Right atrium auricular region (tissue), 2 donors: ENCODE results near the gene PPP1CA. TPM values are rescaled to one million over a fixed set of nuclear protein-coding genes. Genes with fewer than 3 reads are reported as not detected.
A peak's percentile ranks its signal among the peaks of the same experiment; 100 is the strongest.

Experiments used
- DNase-seq: peaks from one replicate; pipeline ENCODE4 v3.0.0-alpha.2; 2019; ENCODE audit warnings: low spot score
- H3K27ac ChIP-seq, 2 donors: fragments of 200-600 bp; sonication (generic); 1 replicate in 1 of 2; 2 replicates in 1 of 2; pipeline ENCODE4 v1.5.1; 2016 to 2019
- H3K27me3 ChIP-seq, 2 donors: fragments of 200-600 bp; sonication (generic); one replicate each; pipeline versions ENCODE4 v1.5.1 to v1.6.0; 2017 to 2019
- H3K36me3 ChIP-seq: fragments of 200-600 bp; sonication (generic); one replicate; pipeline ENCODE4 v1.5.1; 2016
- H3K4me1 ChIP-seq, 2 donors: fragments of 200-600 bp; sonication (generic); one replicate each; pipeline versions ENCODE4 v1.5.1 to v1.6.0; 2017 to 2019
- H3K4me3 ChIP-seq, 2 donors: fragments of 200-600 bp; sonication (generic); 1 replicate in 1 of 2; 2 replicates in 1 of 2; pipeline ENCODE4 v1.5.1; 2017 to 2019; ENCODE audit warnings: mild to moderate bottlenecking in 1 of 2, moderate library complexity in 1 of 2
- H3K9me3 ChIP-seq, 2 donors: fragments of 200-600 bp; sonication (generic); one replicate each; pipeline ENCODE4 v1.5.1; 2019
- CTCF ChIP-seq, 2 donors: fragments of 200-600 bp; sonication (generic); IDR thresholded peaks; one replicate each; pipeline ENCODE4 v1.5.1; 2019; ENCODE audit warnings: antibody characterized with exemption in 2 of 2
- total RNA-seq, 2 donors: library from RNA; depleted of rRNA; stranded (reverse); fragments of >200 nt; gene quantifications; one replicate each; pipeline ENCODE4 v1.1.0, GENCODE V29; 2016

The PPP1CA gene
- total RNA-seq, 2 donors from 2014 or later = 97.8 to 112 TPM

- peaks cover 0 to 26% of the 10 kb centered on the region in 2 donors for H3K4me1 ChIP-seq
- TF ChIP-seq CTCF (IDR thresholded peaks at IDR 0.05) = no peak
These were observed 9.4 kb downstream of the PPP1CA start for GRCh38 chr11:67392183-67392715.

GRCh38 chr11:67391304-67392182 is 10.1 kb downstream of the PPP1CA start, which contains the start of gene RAD9A:
TSS of gene RAD9A (plus strand) at chr11:67391986. CDS start at chr11:67392045, 59 bp downstream.
- no peak for TF ChIP-seq CTCF (IDR thresholded peaks at IDR 0.05)

More at GRCh38 chr11:67392183-67392715, 9.4 kb downstream of the PPP1CA start:
- Histone ChIP-seq H3K27me3 (no peaks in the 10 kb centered on the region), H3K36me3 (peaks cover 12% of the 10 kb centered on the region), H3K4me3 (peak overlapping the region; percentile 66 to 95), H3K27ac (peak overlapping the region; percentile 79 to 83), H3K9me3 (no peaks in the 10 kb centered on the region)
- no peak for DNase-seq

GRCh38 chr11:67390947-67391303 is 10.7 kb downstream of the PPP1CA start:
- H3K36me3 ChIP-seq = peaks cover 5% of the 10 kb centered on the region

More at GRCh38 chr11:67391304-67392182, 10.1 kb downstream of the PPP1CA start, which contains the start of gene RAD9A:
- peak within 1 kb of the TSS; percentile 79 to 83 for H3K27ac ChIP-seq
- peaks cover 0 to 26% of the 10 kb centered on the region in 2 donors for H3K4me1 ChIP-seq
- H3K27me3 ChIP-seq = no peaks in the 10 kb centered on the region
- peak within 1 kb of the TSS; percentile 66 to 95 for H3K4me3 ChIP-seq
- no peaks in the 10 kb centered on the region for H3K9me3 ChIP-seq
- peak; percentile 96 for DNase-seq
- peaks cover 5% of the 10 kb centered on the region for H3K36me3 ChIP-seq

GRCh38 chr11:67389477-67389876 is 12.2 kb downstream of the PPP1CA start:
- DNase-seq = no peak
- Histone ChIP-seq H3K9me3 (no peaks in the 10 kb centered on the region), H3K27ac (no peak overlapping the region), H3K27me3 (no peaks in the 10 kb centered on the region), H3K4me3 (no peak overlapping the region), H3K4me1 (peaks cover 0 to 26% of the 10 kb centered on the region in 2 donors), H3K36me3 (no peaks in the 10 kb centered on the region)
- peak; percentile 35 to 65 for TF ChIP-seq CTCF (IDR thresholded peaks at IDR 0.05)

More at GRCh38 chr11:67390947-67391303, 10.7 kb downstream of the PPP1CA start:
- Histone ChIP-seq H3K4me1 (peaks cover 0 to 26% of the 10 kb centered on the region in 2 donors), H3K4me3 (peak overlapping the region; percentile 66 to 95), H3K27me3 (no peaks in the 10 kb centered on the region), H3K27ac (peak overlapping the region; percentile 79 to 83), H3K9me3 (no peaks in the 10 kb centered on the region)
- no peak for DNase-seq
- no peak for TF ChIP-seq CTCF (IDR thresholded peaks at IDR 0.05)

- no peaks in the 10 kb centered on the region for H3K27me3 ChIP-seq
- H3K36me3 ChIP-seq = no peaks in the 10 kb centered on the region
- TF ChIP-seq CTCF (IDR thresholded peaks at IDR 0.05) = no peak
- no peak for DNase-seq
- no peak overlapping the region for H3K4me3 ChIP-seq
- no peak overlapping the region for H3K27ac ChIP-seq
- no peaks in the 10 kb centered on the region for H3K9me3 ChIP-seq
- peaks cover 0 to 23% of the 10 kb centered on the region in 2 donors for H3K4me1 ChIP-seq
These were observed 14.1 kb downstream of the PPP1CA start for GRCh38 chr11:67387518-67387917.
